ENCODE data around the gene ADAMTS14. TPM values are rescaled to one million over a fixed set of nuclear protein-coding genes. Genes with fewer than 3 reads are reported as not detected.

The ADAMTS14 gene
- total RNA-seq, 1 donor from 2014 or later, result 4.1 TPM

- Mint-ChIP-seq H3K4me3 (no peak overlapping the region), H3K9me3 (peaks cover 33% of the 10 kb centered on the region), H3K4me1 (peaks cover 7% of the 10 kb centered on the region), H3K36me3 (no peaks in the 10 kb centered on the region), H3K27ac (peak overlapping the region; percentile 64), H3K27me3 (ENCODE audit: low read depth) (no peaks in the 10 kb centered on the region)
- DNase-seq (ENCODE audit: low spot score in 2 of 2, unreplicated experiment in 2 of 2), result no peak
- TF ChIP-seq CTCF (IDR thresholded peaks at IDR 0.05; ENCODE audit: unreplicated experiment), result no peak
These were observed 19.3 kb upstream of the ADAMTS14 start for GRCh38 chr10:70652761-70653657.

- Mint-ChIP-seq H3K4me3 (no peak overlapping the region), H3K27ac (no peak overlapping the region), H3K9me3 (peaks cover 25% of the 10 kb centered on the region), H3K36me3 (no peaks in the 10 kb centered on the region), H3K4me1 (peaks cover 7% of the 10 kb centered on the region), H3K27me3 (ENCODE audit: low read depth) (no peaks in the 10 kb centered on the region)
- no peak for TF ChIP-seq CTCF (IDR thresholded peaks at IDR 0.05; ENCODE audit: unreplicated experiment)
- DNase-seq (ENCODE audit: low spot score in 2 of 2, unreplicated experiment in 2 of 2), result no peak
These were observed 17.0 kb upstream of the ADAMTS14 start for GRCh38 chr10:70655316-70655715.

- no peak overlapping the region for H3K4me3 Mint-ChIP-seq
- H3K4me1 Mint-ChIP-seq, result peaks cover 7% of the 10 kb centered on the region
- H3K27me3 Mint-ChIP-seq (ENCODE audit: low read depth), result no peaks in the 10 kb centered on the region
- H3K9me3 Mint-ChIP-seq, result peaks cover 16% of the 10 kb centered on the region
- TF ChIP-seq CTCF (IDR thresholded peaks at IDR 0.05; ENCODE audit: unreplicated experiment), result no peak
- H3K27ac Mint-ChIP-seq, result no peak overlapping the region
- DNase-seq (ENCODE audit: low spot score in 2 of 2, unreplicated experiment in 2 of 2), result no peak
- no peaks in the 10 kb centered on the region for H3K36me3 Mint-ChIP-seq
These were observed 15.8 kb upstream of the ADAMTS14 start for GRCh38 chr10:70656489-70656888.

- no peaks in the 10 kb centered on the region for H3K27me3 Mint-ChIP-seq (ENCODE audit: low read depth)
- DNase-seq (ENCODE audit: low spot score in 2 of 2, unreplicated experiment in 2 of 2), result no peak
These were observed 15.3 kb upstream of the ADAMTS14 start for GRCh38 chr10:70657041-70657440.

GRCh38 chr10:70658582-70659136 is 13.6 kb upstream of the ADAMTS14 start:
- Mint-ChIP-seq H3K4me3 (no peak overlapping the region), H3K27me3 (ENCODE audit: low read depth) (no peaks in the 10 kb centered on the region), H3K27ac (no peak overlapping the region), H3K36me3 (no peaks in the 10 kb centered on the region), H3K9me3 (peaks cover 11% of the 10 kb centered on the region), H3K4me1 (peaks cover 13% of the 10 kb centered on the region)
- DNase-seq (ENCODE audit: low spot score in 2 of 2, unreplicated experiment in 2 of 2), result no peak
- no peak for TF ChIP-seq CTCF (IDR thresholded peaks at IDR 0.05; ENCODE audit: unreplicated experiment)

More at GRCh38 chr10:70657041-70657440, 15.3 kb upstream of the ADAMTS14 start:
- H3K4me1 Mint-ChIP-seq, result peaks cover 11% of the 10 kb centered on the region
- H3K9me3 Mint-ChIP-seq, result peaks cover 11% of the 10 kb centered on the region
- TF ChIP-seq CTCF (IDR thresholded peaks at IDR 0.05; ENCODE audit: unreplicated experiment), result no peak
- no peaks in the 10 kb centered on the region for H3K36me3 Mint-ChIP-seq
- no peak overlapping the region for H3K27ac Mint-ChIP-seq
- H3K4me3 Mint-ChIP-seq, result no peak overlapping the region
